ENCODE results near the gene PLPPR3. TPM values are rescaled to one million over a fixed set of nuclear protein-coding genes. Genes with fewer than 3 reads are reported as not detected.
"Not testable (repeated sequence)": the region's sequence is repeated elsewhere in the genome, so short reads cannot be mapped to it uniquely, and the experiment has no call there.

Gene PLPPR3
- total RNA-seq, 1 donor from 2014 or later, result not detected

GRCh38 chr19:850221-850978, 28.6 kb upstream of the PLPPR3 start:
- no peak for DNase-seq (ENCODE audit: low spot score)
- Mint-ChIP-seq H3K36me3 (ENCODE audit: low read depth) (no peaks in the 10 kb centered on the region), H3K4me1 (ENCODE audit: low read depth) (no peaks in the 10 kb centered on the region), H3K4me3 (ENCODE audit: low read depth) (no peak overlapping the region), H3K27me3 (ENCODE audit: low read depth) (peaks cover 6% of the 10 kb centered on the region), H3K27ac (no peak overlapping the region), H3K9me3 (no peaks in the 10 kb centered on the region)
- intact Hi-C loops (cut with micrococcal nuclease), result no loop called here

DNA sequence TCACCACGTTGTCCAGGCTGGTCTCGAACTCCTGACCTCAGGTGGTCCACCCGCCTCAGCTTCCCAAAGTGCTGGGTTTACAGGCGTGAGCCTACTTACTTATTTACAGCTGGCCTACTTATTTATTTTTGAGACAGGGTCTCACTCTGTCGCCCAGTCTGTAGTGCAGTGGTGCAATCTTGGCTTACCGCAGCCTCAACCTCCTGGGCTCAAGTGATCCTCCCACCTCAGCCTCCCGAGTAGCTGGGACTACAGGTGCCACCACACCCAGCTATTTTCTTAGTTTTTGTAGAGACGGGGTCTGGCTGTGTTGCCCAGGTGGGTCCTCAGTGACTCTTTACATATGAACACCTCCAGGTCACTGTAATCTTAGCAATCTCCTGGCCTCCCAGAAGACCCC, 27.4 kb upstream of the PLPPR3 start:
- DNase-seq (ENCODE audit: low spot score); H3K4me3 Mint-ChIP-seq (ENCODE audit: low read depth); intact Hi-C loops (cut with micrococcal nuclease); H3K27me3 Mint-ChIP-seq (ENCODE audit: low read depth); H3K36me3 Mint-ChIP-seq (ENCODE audit: low read depth); H3K9me3 Mint-ChIP-seq; H3K4me1 Mint-ChIP-seq (ENCODE audit: low read depth); H3K27ac Mint-ChIP-seq: not testable (repeated sequence)

DNA sequence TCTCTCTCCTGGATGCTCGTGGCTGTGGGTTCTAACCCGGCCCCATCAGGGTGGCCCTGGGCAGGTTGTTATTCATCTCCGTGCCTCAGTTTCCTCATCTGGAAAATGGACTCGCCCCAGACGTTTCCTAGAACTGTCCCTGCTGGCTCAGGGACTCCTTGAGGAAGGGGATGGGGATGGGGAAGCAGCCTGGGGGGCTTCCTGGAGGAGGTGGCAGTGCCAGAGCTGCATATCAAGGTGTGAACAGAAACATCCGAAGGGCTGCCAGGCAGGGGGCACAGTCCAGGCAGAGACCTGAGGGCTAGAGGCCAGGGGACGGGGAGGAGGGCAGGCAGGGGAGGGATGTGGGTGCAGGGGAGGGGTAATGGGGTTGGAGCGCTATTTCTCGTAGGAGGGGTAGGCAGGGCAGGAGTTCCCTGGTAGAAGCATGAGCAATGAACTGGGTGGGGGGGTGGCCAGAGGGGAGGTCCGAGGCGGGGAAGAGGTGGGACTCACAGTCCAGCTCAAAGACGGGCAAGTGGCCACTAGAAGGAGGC, 26.7 kb upstream of the PLPPR3 start:
- H3K9me3 Mint-ChIP-seq, result no peaks in the 10 kb centered on the region
- H3K4me3 Mint-ChIP-seq (ENCODE audit: low read depth), result no peak overlapping the region
- H3K4me1 Mint-ChIP-seq (ENCODE audit: low read depth), result no peaks in the 10 kb centered on the region
- no peak for DNase-seq (ENCODE audit: low spot score)
- H3K36me3 Mint-ChIP-seq (ENCODE audit: low read depth), result no peaks in the 10 kb centered on the region
- intact Hi-C loops (cut with micrococcal nuclease), result no loop called here
- peaks cover 9% of the 10 kb centered on the region for H3K27me3 Mint-ChIP-seq (ENCODE audit: low read depth)
- no peak overlapping the region for H3K27ac Mint-ChIP-seq

DNA sequence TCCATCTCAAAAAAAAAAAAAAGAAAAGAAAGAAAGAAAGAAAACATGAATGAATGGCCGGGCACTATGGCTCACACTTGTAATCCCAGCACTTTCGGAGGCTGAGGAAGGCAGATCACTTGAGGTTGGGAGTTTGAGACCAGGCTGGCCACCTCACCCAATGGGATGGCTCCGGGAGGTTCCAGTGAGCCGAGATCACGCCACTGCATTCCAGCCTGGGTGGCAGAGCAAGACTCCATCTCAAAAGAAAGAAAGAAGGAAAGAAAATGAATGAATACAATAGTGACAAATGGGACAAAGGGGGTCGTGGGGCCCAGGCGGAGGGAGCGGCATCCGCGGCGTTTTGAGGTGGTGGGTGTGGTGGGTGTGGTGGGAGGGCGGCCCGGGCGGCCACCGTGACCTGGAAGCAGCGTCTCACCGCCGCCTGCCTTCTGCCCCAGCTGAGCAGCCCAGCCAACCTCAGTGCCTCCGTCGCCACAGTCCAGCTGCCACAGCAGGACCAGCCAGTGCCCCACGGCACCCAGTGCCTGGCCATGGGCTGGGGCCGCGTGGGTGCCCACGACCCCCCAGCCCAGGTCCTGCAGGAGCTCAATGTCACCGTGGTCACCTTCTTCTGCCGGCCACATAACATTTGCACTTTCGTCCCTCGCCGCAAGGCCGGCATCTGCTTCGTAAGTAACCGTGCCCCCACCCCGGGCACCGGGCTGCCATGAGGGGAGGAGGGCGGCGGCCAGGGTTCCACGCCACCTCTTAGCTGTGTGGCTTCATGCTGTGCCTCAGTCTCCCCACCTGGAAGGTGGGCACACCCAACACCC, 24.2 kb upstream of the PLPPR3 start:
- peaks cover 16% of the 10 kb centered on the region for H3K27me3 Mint-ChIP-seq (ENCODE audit: low read depth)
- H3K4me3 Mint-ChIP-seq (ENCODE audit: low read depth), result no peak overlapping the region
- intact Hi-C loops (cut with micrococcal nuclease), result no loop called here
- no peaks in the 10 kb centered on the region for H3K9me3 Mint-ChIP-seq
- no peak for DNase-seq (ENCODE audit: low spot score)
- H3K36me3 Mint-ChIP-seq (ENCODE audit: low read depth), result no peaks in the 10 kb centered on the region
- no peak overlapping the region for H3K27ac Mint-ChIP-seq
- no peaks in the 10 kb centered on the region for H3K4me1 Mint-ChIP-seq (ENCODE audit: low read depth)

GRCh38 chr19:844546-844971, 22.8 kb upstream of the PLPPR3 start:
- Mint-ChIP-seq H3K27me3 (ENCODE audit: low read depth) (peaks cover 16% of the 10 kb centered on the region), H3K27ac (no peak overlapping the region), H3K9me3 (no peaks in the 10 kb centered on the region), H3K36me3 (ENCODE audit: low read depth) (no peaks in the 10 kb centered on the region), H3K4me1 (ENCODE audit: low read depth) (no peaks in the 10 kb centered on the region), H3K4me3 (ENCODE audit: low read depth) (no peak overlapping the region)
- intact Hi-C loops (cut with micrococcal nuclease), result no loop called here
- DNase-seq (ENCODE audit: low spot score), result no peak

GRCh38 chr19:843836-844545, 22.2 kb upstream of the PLPPR3 start:
- Mint-ChIP-seq H3K27ac (no peak overlapping the region), H3K4me3 (ENCODE audit: low read depth) (no peak overlapping the region), H3K4me1 (ENCODE audit: low read depth) (no peaks in the 10 kb centered on the region), H3K9me3 (no peaks in the 10 kb centered on the region), H3K36me3 (ENCODE audit: low read depth) (no peaks in the 10 kb centered on the region), H3K27me3 (ENCODE audit: low read depth) (peaks cover 16% of the 10 kb centered on the region)
- intact Hi-C loops (cut with micrococcal nuclease), result no loop called here
- DNase-seq (ENCODE audit: low spot score), result no peak

DNA sequence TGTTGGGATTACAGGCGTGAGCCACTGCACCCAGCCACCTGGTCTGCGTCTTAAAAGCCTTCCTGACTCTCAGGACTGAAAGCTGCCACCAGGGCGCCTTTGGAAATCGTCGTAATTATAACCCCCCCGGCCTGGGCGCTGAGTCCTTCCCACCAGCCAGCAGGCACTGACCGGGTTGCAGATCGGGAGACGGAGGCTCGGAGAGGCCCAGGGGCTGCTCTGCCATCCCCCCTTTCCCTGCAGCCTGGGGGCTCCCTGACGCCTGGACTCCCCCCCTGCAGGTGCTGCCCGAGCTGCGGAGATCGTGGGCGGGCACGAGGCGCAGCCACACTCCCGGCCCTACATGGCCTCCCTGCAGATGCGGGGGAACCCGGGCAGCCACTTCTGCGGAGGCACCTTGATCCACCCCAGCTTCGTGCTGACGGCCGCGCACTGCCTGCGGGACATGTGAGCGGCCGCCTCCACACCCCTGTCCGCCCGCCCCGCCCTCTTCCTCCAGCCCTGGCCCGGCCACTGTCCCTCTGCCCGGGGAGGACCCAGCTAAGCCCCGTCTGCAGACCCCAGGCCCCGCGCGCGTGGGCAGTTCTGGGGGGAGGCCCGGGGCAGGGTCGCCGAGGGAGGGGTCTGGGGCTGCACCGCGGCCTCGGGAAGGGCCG, 21.6 kb upstream of the PLPPR3 start:
- Mint-ChIP-seq H3K27me3 (ENCODE audit: low read depth) (peaks cover 16% of the 10 kb centered on the region), H3K4me3 (ENCODE audit: low read depth) (no peak overlapping the region)
- intact Hi-C loops (cut with micrococcal nuclease), result no loop called here

DNA sequence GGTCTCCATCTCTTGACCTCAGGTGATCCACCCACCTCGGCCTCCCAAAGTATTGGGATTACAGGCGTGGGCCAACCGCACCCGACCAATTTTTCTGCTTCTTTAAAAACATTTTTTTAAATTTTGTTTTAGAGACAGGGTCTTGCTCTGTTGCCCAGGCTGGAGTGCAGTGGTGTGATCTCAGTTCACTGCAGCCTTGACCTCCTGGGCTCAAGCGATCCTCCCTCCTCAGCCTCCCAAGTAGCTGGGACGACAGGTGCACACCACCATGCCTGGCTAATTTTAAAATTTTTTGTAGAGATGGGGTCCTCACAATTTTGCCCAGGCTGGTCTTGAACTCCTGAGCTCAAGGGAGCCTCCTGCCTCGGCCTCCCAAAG, 21.0 kb upstream of the PLPPR3 start:
- H3K9me3 Mint-ChIP-seq; intact Hi-C loops (cut with micrococcal nuclease); H3K27ac Mint-ChIP-seq; DNase-seq (ENCODE audit: low spot score); H3K4me1 Mint-ChIP-seq (ENCODE audit: low read depth); H3K36me3 Mint-ChIP-seq (ENCODE audit: low read depth); H3K4me3 Mint-ChIP-seq (ENCODE audit: low read depth): not testable (repeated sequence)
- H3K27me3 Mint-ChIP-seq (ENCODE audit: low read depth), result peaks cover 16% of the 10 kb centered on the region

More for the DNA sequence above, 21.6 kb upstream of the PLPPR3 start:
- Mint-ChIP-seq H3K9me3 (no peaks in the 10 kb centered on the region), H3K27ac (no peak overlapping the region), H3K36me3 (ENCODE audit: low read depth) (no peaks in the 10 kb centered on the region), H3K4me1 (ENCODE audit: low read depth) (no peaks in the 10 kb centered on the region)
- no peak for DNase-seq (ENCODE audit: low spot score)

GRCh38 chr19:840519-841206, 18.9 kb upstream of the PLPPR3 start, which contains the start of gene PRTN3:
Gene PRTN3, plus strand, starts transcription at chr19:840999. Its CDS starts 10 bp downstream, at chr19:841009.
- H3K36me3 Mint-ChIP-seq (ENCODE audit: low read depth), result no peaks in the 10 kb centered on the region
- no peaks in the 10 kb centered on the region for H3K9me3 Mint-ChIP-seq

DNA sequence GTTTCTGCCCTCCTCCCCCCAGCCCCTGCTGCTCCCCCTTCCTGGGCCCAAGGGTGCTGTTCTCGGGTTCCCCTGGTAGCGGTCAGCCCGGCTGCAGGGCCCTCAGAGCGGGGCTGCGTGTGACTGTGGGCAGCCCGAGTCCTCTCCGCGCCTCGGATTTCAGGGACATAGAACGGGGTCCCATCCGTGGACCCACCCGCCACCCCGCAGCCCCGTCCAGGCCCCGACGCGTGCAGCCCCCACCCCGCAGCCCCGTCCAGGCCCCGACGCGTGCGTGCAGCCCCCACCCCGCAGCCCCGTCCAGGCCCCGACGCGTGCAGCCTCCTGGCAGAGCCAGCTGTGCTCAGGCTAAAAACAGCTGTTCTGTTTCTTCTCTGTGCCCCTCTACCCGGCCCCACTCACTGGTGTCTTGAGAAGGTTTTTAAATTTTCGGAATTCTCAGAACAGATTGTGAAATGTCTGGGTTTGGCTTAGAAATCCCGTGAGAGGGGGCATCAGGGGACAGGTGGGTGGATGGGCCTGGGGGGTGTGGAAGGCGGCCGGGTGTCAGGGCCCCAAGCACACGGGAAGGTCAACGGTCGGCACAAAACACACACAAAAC, 13.6 kb upstream of the PLPPR3 start:
- Mint-ChIP-seq H3K4me1 (ENCODE audit: low read depth) (peaks cover 3% of the 10 kb centered on the region), H3K27me3 (ENCODE audit: low read depth) (peaks cover 8% of the 10 kb centered on the region), H3K27ac (no peak overlapping the region), H3K36me3 (ENCODE audit: low read depth) (no peaks in the 10 kb centered on the region), H3K4me3 (ENCODE audit: low read depth) (no peak overlapping the region), H3K9me3 (no peaks in the 10 kb centered on the region)
- DNase-seq (ENCODE audit: low spot score), result no peak
- intact Hi-C loops (cut with micrococcal nuclease), result loop anchor here (10.0 kb wide), 1 partner anchor 61 kb away; no protein-coding TSS in a partner anchor

More at GRCh38 chr19:840519-841206, 18.9 kb upstream of the PLPPR3 start, which contains the start of gene PRTN3:
- Mint-ChIP-seq H3K27me3 (ENCODE audit: low read depth) (peaks cover 19% of the 10 kb centered on the region), H3K4me1 (ENCODE audit: low read depth) (peaks cover 3% of the 10 kb centered on the region), H3K27ac (no peak within 1 kb of the TSS), H3K4me3 (ENCODE audit: low read depth) (no peak within 1 kb of the TSS)
- DNase-seq (ENCODE audit: low spot score), result no peak
- intact Hi-C loops (cut with micrococcal nuclease), result no loop called here

- Mint-ChIP-seq H3K4me3 (ENCODE audit: low read depth) (no peak overlapping the region), H3K4me1 (ENCODE audit: low read depth) (peaks cover 3% of the 10 kb centered on the region), H3K9me3 (no peaks in the 10 kb centered on the region), H3K27ac (no peak overlapping the region), H3K27me3 (ENCODE audit: low read depth) (peaks cover 8% of the 10 kb centered on the region), H3K36me3 (ENCODE audit: low read depth) (no peaks in the 10 kb centered on the region)
- no peak for DNase-seq (ENCODE audit: low spot score)
- intact Hi-C loops (cut with micrococcal nuclease), result loop anchor here (10.0 kb wide), 1 partner anchor 59 kb away; no protein-coding TSS in a partner anchor
Observed at GRCh38 chr19:834216-834615, 12.5 kb upstream of the PLPPR3 start.
